HepG2 (cell line): ENCODE results near the gene GP9. TPM values are rescaled to one million over a fixed set of nuclear protein-coding genes. Genes with fewer than 3 reads are reported as not detected.

Experiments
- ATAC-seq: fragments of 200-7000 bp; cut with Tn5 transposase; 3 replicates; pipeline ENCODE4 v1.9.1; 2020; ENCODE audit warnings: mild to moderate bottlenecking, moderate library complexity
- BruUV-seq: library from RNA; stranded (reverse); fragments of 400-500 nt; replicated peaks from 2 replicates; lab custom pipeline; 2021; lab: Mats Ljungman, UMichigan
- CTCF ChIA-PET: fragments of 300-600 bp; formaldehyde crosslinking; extraction: SDS; loops from one replicate; lab custom pipeline; 2021; ENCODE audit warnings: low total read pairs, inconsistent platforms, low intra/inter-chr PET ratio; lab: Yijun Ruan, JAX
- POLR2A ChIA-PET: fragments of 350-600 bp; sonication (Branson Sonifier 250); formaldehyde crosslinking; loops from one replicate; lab custom pipeline; 2020; ENCODE audit warnings: antibody characterized with exemption, inconsistent platforms; lab: Yijun Ruan, JAX
- DNase-seq: peaks from one replicate; pipeline ENCODE4 v3.0.0-alpha.2; 2015; ENCODE audit warnings: low spot score
- FAIRE-seq: peaks from 3 replicates; lab custom pipeline; 2011; peaks lifted over from hg19 to GRCh38; lab: Jason Lieb, UNC
- H2AFZ ChIP-seq: one replicate; pipeline ENCODE4 v1.6.1; 2011; ENCODE audit warnings: low read length, inconsistent platforms
- H3K27ac ChIP-seq: fragments of 300-600 bp; 3 replicates; pipeline ENCODE4 v1.8.0; 2011; ENCODE audit warnings: mixed run types, mild to moderate bottlenecking, mixed read lengths, low read length, inconsistent platforms; ENCODE audit not compliant: insufficient read depth; ENCODE audit errors: extremely low read length
- H3K27me3 ChIP-seq, 2 experiments: fragments of 200-600 bp in 1 of 2; 2 replicates in 1 of 2; 3 replicates in 1 of 2; pipeline versions ENCODE4 v1.6.0 to v1.8.0; 2011; ENCODE audit warnings: low read length in 2 of 2, mild to moderate bottlenecking in 2 of 2, moderate library complexity in 2 of 2, inconsistent platforms in 1 of 2; ENCODE audit not compliant: insufficient read depth in 2 of 2, control insufficient read depth in 1 of 2
- H3K36me3 ChIP-seq, 2 experiments: fragments of 200-600 bp in 1 of 2; replicated peaks in 1 of 2; 2 replicates in 1 of 2; 3 replicates in 1 of 2; pipeline versions ENCODE4 v1.5.1 to v1.8.0; 2011; ENCODE audit warnings: low read length in 2 of 2, inconsistent platforms in 1 of 2; ENCODE audit not compliant: insufficient read depth in 2 of 2, control insufficient read depth in 1 of 2
- H3K4me1 ChIP-seq: 2 replicates; pipeline ENCODE4 v1.5.1; 2012; ENCODE audit warnings: low read length, inconsistent platforms; ENCODE audit not compliant: insufficient read depth
- H3K4me2 ChIP-seq: 2 replicates; pipeline ENCODE4 v1.6.0; 2011; ENCODE audit warnings: low read depth, low read length, inconsistent platforms
- H3K4me3 ChIP-seq, 3 experiments: fragments of 200-600 bp in 1 of 3; sonication (generic), shearing (Covaris generic) in 1 of 3; replicated peaks in 1 of 3; 2 replicates each; pipeline ENCODE4 v1.5.1; 2011 to 2016; ENCODE audit warnings: low read length in 3 of 3, inconsistent platforms in 2 of 3, low read depth in 2 of 3, mild to moderate bottlenecking in 2 of 3, control low read depth in 1 of 3, mixed read lengths in 1 of 3; ENCODE audit not compliant: insufficient read depth in 1 of 3
- H3K79me2 ChIP-seq: one replicate; pipeline ENCODE4 v1.6.1; 2011; ENCODE audit warnings: low read length, inconsistent platforms; ENCODE audit not compliant: insufficient read depth
- H3K9ac ChIP-seq: 2 replicates; pipeline ENCODE4 v1.6.0; 2011; ENCODE audit warnings: mild to moderate bottlenecking, low read depth, low read length, inconsistent platforms; ENCODE audit not compliant: insufficient read depth
- H3K9me3 ChIP-seq: 2 replicates; pipeline ENCODE4 v1.5.1; 2012; ENCODE audit warnings: mild to moderate bottlenecking, low read length
- H4K20me1 ChIP-seq: 2 replicates; pipeline ENCODE4 v1.6.0; 2011; ENCODE audit warnings: inconsistent platforms, mild to moderate bottlenecking, low read length, moderate library complexity; ENCODE audit not compliant: insufficient read depth
- PCBP1 ChIP-seq: fragments of 200-400 bp; formaldehyde crosslinking; IDR thresholded peaks from 2 replicates; pipeline ENCODE4 v1.6.1; 2017; ENCODE audit warnings: mild to moderate bottlenecking, low read depth, low read length, borderline replicate concordance
- ZFP36 ChIP-seq: fragments of 150-350 bp; IDR thresholded peaks from 2 replicates; pipeline ENCODE4 v1.6.1; 2018; ENCODE audit warnings: borderline replicate concordance, low read length, low read depth; ENCODE audit not compliant: partially characterized antibody
- ZNF83 ChIP-seq: sonication (generic); formaldehyde crosslinking; IDR thresholded peaks from 2 replicates; pipeline ENCODE4 v1.4.0; 2020; ENCODE audit warnings: missing genetic modification reagents, mild to moderate bottlenecking, borderline replicate concordance
- WGBS: methylation state at CpG from one replicate; pipeline ENCODE4 v1.1.6; 2017; ENCODE audit warnings: low lambda C conversion rate; 5-methylcytosine and 5-hydroxymethylcytosine counted together
- in situ Hi-C: cut with HindIII; loops from 2 replicates; pipeline ENCODE4 v1.10.0; 2017; ENCODE audit warnings: low pct_unique_long_range_greater_than_20kb; ENCODE audit not compliant: extremely low pct_ligation_motif_present
- intact Hi-C: fragments of 100-400 bp; cut with micrococcal nuclease; formaldehyde crosslinking; loops from one replicate; pipeline ENCODE4 v1.10.0; 2022; ENCODE audit not compliant: unreplicated experiment
- polyA plus RNA-seq, 8 experiments: library from polyadenylated mRNA; depleted of rRNA in 3 of 8; stranded (reverse) in 7 of 8; unstranded in 1 of 8; fragments of >200 nt; fragmentation: Illumina TruSeq in 4 of 8; extraction: Trizol in 4 of 8; gene quantifications; 2 replicates each; pipeline versions ENCODE4 v1.2.1 to v1.2.3, GENCODE V29; 2011 to 2016; ENCODE audit warnings: low read depth in 4 of 8, missing spikeins in 1 of 8, mixed read lengths in 1 of 8; ENCODE audit not compliant: insufficient read depth in 1 of 8
- total RNA-seq, 5 experiments: library from RNA; depleted of rRNA; stranded (reverse); fragments of >200 nt; fragmentation: Illumina TruSeq; extraction: Trizol; gene quantifications; 2 replicates each; pipeline ENCODE4 v1.2.3, GENCODE V29; 2016; ENCODE audit warnings: low read depth in 1 of 5

GP9 gene
- total and polyA plus RNA-seq, 2 of the 13 experiments (the other 11 are each of a cell fraction or from before 2014, with no cell fraction given): not detected

DNA sequence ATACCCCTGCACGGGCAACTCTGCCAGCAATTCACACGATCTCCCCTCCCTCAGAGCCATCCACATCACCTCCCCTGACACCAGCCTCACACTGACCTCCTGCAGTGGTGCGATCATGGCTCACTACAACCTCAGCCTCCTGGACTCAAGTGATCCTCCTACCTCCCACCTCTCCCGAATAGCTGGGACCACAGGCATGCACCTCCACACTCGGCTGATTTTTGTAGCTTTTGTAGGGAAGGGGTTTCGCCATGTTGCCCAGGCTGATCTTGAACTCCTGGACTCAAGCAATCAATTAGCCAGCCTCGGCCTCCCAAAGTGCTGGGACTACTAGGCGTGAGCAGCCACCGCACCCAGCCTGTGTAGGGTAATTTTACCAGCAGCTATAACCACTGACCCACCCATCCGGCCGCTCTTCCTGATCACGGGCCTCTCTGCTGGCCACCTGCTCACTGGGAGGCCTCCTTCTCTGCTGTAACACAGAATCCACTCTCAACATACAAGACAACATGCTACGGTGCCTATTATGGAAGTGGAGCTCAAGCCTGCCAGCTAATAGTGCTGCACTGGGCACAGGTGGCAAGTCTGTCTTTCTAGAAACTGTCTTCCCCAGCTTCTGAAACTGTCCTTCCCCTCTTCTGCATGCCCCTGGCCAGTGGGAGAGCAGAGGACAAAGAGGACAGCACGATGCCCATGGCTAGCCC, 4.6 kb downstream of the GP9 start:
- 56% methylated on average over 14 of the region's 14 CpGs for WGBS
- H3K9ac ChIP-seq: no peak overlapping the region
- H3K4me1 ChIP-seq: 0 out of 2 replicates have a peak, but pooled peaks cover 7% of the 10 kb centered on the region
- no peaks in the 10 kb centered on the region for H3K79me2 ChIP-seq
- BruUV-seq: no TSS peak
- no peak overlapping the region for H2AFZ ChIP-seq
- no peaks in the 10 kb centered on the region for H4K20me1 ChIP-seq
- in situ Hi-C loops: no loop called here
- H3K27ac ChIP-seq: no peak overlapping the region
- no peak for TF ChIP-seq ZNF83 (CRISPR knock-in tag)
- ChIA-PET CTCF (no interaction called here), POLR2A (no interaction called here)
- no peak overlapping the region for H3K4me2 ChIP-seq
- intact Hi-C loops: no loop called here
- ATAC-seq: no peak
- peaks cover 1 to 32% of the 10 kb centered on the region in 2 experiments; a peak in 3 of 5 replicates for H3K27me3 ChIP-seq
- no peak for FAIRE-seq
- no peaks in the 10 kb centered on the region for H3K9me3 ChIP-seq
- no peak overlapping the region for H3K4me3 ChIP-seq
- DNase-seq: no peak
- H3K36me3 ChIP-seq: no peaks in the 10 kb centered on the region

DNA sequence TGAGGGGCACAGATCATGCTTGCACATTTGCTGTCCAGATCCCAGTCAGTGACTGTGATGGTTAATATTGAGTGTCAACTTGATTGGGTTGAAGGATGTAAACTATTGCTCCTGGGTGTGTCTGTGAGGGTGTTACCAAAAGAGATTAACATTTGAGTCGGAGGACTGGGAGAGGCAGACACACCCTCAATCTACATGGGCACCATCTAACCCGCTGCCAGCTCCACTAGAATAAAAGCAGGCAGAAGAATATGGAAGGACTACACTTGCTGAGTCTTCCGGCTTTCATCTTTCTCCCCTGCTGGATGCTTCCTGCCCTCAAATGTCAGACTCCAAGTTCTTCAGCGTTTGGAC, 5.1 kb downstream of the GP9 start:
- Histone ChIP-seq H3K79me2 (no peaks in the 10 kb centered on the region), H3K4me1 (0 out of 2 replicates have a peak, but pooled peaks cover 7% of the 10 kb centered on the region), H3K4me2 (no peak overlapping the region), H4K20me1 (no peaks in the 10 kb centered on the region), H3K27me3 (peaks cover 1 to 28% of the 10 kb centered on the region in 2 experiments; a peak in 3 of 5 replicates), H3K9ac (no peak overlapping the region), H3K4me3 (no peak overlapping the region), H3K9me3 (no peaks in the 10 kb centered on the region), H2AFZ (no peak overlapping the region), H3K27ac (no peak overlapping the region), H3K36me3 (no peaks in the 10 kb centered on the region)
- TF ChIP-seq PCBP1 (no peak), ZFP36 (no peak)
- FAIRE-seq (no peak), DNase-seq (no peak), ATAC-seq (no peak)
- in situ Hi-C loops (no loop called here), intact Hi-C loops (no loop called here)
- no TSS peak for BruUV-seq
- CTCF ChIA-PET: no interaction called here
- POLR2A ChIA-PET: no interaction called here
- 52% methylated on average over 4 of the region's 4 CpGs for WGBS
